ENCODE measurements around the gene AP4M1.
A peak's percentile ranks its signal among the peaks of the same experiment; 100 is the strongest.

AP4M1 gene

DNA sequence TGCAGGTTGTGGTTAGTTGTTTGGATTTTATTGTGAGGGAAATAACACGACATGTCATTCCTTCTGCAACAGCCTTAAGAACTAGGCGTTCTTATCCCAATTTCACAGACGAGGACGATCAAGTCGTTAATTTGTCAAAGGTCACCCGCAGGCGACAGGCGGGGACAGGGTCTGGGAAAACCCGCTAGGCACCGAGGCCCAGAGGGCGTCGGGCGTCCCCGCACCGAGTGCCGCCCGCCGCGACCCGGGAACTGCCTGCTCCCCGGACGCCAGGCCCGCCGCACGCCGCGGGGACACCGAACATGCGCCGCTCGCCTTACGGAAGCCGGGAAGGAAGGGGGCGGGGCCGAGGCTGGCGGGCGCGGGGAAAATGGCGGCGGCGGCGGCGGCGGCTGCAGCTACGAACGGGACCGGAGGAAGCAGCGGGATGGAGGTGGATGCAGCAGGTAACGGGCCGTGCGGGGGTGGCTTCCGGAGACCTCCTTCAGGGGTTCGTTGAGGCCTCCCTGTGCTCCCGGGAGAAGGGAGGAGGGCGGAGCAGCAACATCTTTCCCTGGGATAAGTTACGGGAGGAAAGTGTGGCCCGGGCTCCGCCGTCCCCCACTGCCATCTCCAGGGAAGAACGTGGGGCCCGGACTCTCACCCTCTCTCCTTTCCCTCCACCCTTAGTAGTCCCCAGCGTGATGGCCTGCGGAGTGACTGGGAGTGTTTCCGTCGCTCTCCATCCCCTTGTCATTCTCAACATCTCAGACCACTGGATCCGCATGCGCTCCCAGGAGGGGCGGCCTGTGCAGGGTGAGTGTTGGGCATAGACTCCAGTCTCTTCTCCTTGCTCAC lies 12.6 kb upstream of the AP4M1 start, which contains the start of gene COPS6:
TSS of gene COPS6 (plus strand) at position 349 of the 837 bp plus-strand sequence. CDS start at position 371, 22 bp downstream.
- H3K9ac ChIP-seq (ENCODE audit: low read length): peak within 1 kb of the TSS; percentile 57
- H3K27me3 ChIP-seq (ENCODE audit: control insufficient read depth, insufficient read depth, low read length): no peaks in the 10 kb centered on the region
- H3K4me3 ChIP-seq (ENCODE audit: low read length): peak within 1 kb of the TSS; percentile 99
- peaks cover 11% of the 10 kb centered on the region for H3K4me1 ChIP-seq (ENCODE audit: control insufficient read depth, insufficient read depth, low read length)
- peaks cover 31% of the 10 kb centered on the region for H3K36me3 ChIP-seq (ENCODE audit: control insufficient read depth, insufficient read depth, low read length)
- peak within 1 kb of the TSS; percentile 88 for H3K27ac ChIP-seq (ENCODE audit: low read depth, low read length)

- peak overlapping the region; percentile 57 for H3K9ac ChIP-seq (ENCODE audit: low read length)
- peaks cover 36% of the 10 kb centered on the region for H3K36me3 ChIP-seq (ENCODE audit: control insufficient read depth, insufficient read depth, low read length)
- no peaks in the 10 kb centered on the region for H3K27me3 ChIP-seq (ENCODE audit: control insufficient read depth, insufficient read depth, low read length)
- H3K4me3 ChIP-seq (ENCODE audit: low read length): peak overlapping the region; percentile 99
- peaks cover 11% of the 10 kb centered on the region for H3K4me1 ChIP-seq (ENCODE audit: control insufficient read depth, insufficient read depth, low read length)
- peak overlapping the region; percentile 88 for H3K27ac ChIP-seq (ENCODE audit: low read depth, low read length)
Measured at GRCh38 chr7:100089458-100090196, 11.8 kb upstream of the AP4M1 start.

DNA sequence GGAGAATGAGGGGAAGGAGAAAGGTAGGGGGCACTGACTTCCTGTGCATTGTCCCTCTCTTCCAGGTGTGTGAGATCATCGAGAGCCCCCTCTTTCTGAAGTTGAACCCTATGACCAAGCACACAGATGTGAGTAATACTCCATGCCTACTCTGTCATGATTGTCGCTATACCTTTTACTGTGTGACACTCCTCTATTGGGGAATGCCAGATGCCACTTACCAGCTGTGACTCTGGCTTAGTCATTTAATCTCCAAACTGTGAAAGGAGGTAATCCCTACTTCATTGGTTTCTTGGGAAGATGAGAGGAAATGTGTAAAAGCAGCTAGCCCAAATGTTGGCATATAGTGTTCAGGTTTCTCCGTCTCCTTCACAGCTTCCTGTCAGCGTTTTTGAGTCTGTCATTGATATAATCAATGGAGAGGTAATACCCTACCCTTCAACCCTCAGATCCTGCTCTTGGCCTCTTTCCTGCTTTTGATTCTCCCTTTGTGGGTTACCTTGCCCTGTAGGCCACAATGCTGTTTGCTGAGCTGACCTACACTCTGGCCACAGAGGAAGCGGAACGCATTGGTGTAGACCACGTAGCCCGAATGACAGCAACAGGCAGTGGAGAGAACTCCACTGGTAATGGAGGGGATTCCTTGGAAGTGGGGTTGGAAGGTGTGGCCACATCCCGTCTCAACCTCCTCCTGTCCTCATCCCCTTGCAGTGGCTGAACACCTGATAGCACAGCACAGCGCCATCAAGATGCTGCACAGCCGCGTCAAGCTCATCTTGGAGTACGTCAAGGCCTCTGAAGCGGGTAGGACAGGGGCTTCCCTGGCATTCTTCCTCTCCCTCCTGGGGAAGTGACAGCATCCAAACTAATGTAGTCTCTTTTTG lies 10.7 kb upstream of the AP4M1 start:
- peaks cover 11% of the 10 kb centered on the region for H3K4me1 ChIP-seq (ENCODE audit: control insufficient read depth, insufficient read depth, low read length)
- H3K36me3 ChIP-seq (ENCODE audit: control insufficient read depth, insufficient read depth, low read length): peaks cover 43% of the 10 kb centered on the region
- no peak overlapping the region for H3K27ac ChIP-seq (ENCODE audit: low read depth, low read length)
- no peak overlapping the region for H3K4me3 ChIP-seq (ENCODE audit: low read length)
- no peaks in the 10 kb centered on the region for H3K27me3 ChIP-seq (ENCODE audit: control insufficient read depth, insufficient read depth, low read length)
- no peak overlapping the region for H3K9ac ChIP-seq (ENCODE audit: low read length)

- Histone ChIP-seq H3K27ac (ENCODE audit: low read depth, low read length) (no peak overlapping the region), H3K36me3 (ENCODE audit: control insufficient read depth, insufficient read depth, low read length) (peaks cover 50% of the 10 kb centered on the region)
Measured at GRCh38 chr7:100091411-100092181, 9.8 kb upstream of the AP4M1 start.

DNA sequence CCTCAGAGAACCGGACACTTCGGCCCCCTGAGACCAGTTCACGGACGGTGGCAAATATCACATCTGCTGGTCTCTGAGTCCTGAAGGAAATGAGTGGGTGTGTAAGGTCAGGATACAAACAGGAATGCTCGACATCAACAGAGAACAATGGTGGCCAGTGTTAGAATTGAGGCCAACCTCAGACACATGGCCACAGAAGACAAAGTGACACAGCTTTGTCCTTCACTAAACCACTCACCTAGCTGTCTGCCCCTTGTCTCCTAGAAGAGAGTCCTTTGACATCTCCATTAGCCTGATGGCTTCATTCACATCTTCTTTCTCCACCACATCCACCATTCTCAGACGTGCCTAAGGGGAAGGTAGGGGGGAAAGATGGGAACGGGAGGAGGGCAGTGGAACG lies 8.4 kb upstream of the AP4M1 start:
- H3K27me3 ChIP-seq (ENCODE audit: control insufficient read depth, insufficient read depth, low read length): no peaks in the 10 kb centered on the region
- H3K27ac ChIP-seq (ENCODE audit: low read depth, low read length): no peak overlapping the region
- H3K4me3 ChIP-seq (ENCODE audit: low read length): no peak overlapping the region
- H3K4me1 ChIP-seq (ENCODE audit: control insufficient read depth, insufficient read depth, low read length): peaks cover 8% of the 10 kb centered on the region
- H3K9ac ChIP-seq (ENCODE audit: low read length): no peak overlapping the region
- peaks cover 61% of the 10 kb centered on the region for H3K36me3 ChIP-seq (ENCODE audit: control insufficient read depth, insufficient read depth, low read length)

More at GRCh38 chr7:100091411-100092181, 9.8 kb upstream of the AP4M1 start:
- no peak overlapping the region for H3K9ac ChIP-seq (ENCODE audit: low read length)
- H3K4me3 ChIP-seq (ENCODE audit: low read length): no peak overlapping the region
- no peaks in the 10 kb centered on the region for H3K27me3 ChIP-seq (ENCODE audit: control insufficient read depth, insufficient read depth, low read length)
- H3K4me1 ChIP-seq (ENCODE audit: control insufficient read depth, insufficient read depth, low read length): peaks cover 11% of the 10 kb centered on the region

DNA sequence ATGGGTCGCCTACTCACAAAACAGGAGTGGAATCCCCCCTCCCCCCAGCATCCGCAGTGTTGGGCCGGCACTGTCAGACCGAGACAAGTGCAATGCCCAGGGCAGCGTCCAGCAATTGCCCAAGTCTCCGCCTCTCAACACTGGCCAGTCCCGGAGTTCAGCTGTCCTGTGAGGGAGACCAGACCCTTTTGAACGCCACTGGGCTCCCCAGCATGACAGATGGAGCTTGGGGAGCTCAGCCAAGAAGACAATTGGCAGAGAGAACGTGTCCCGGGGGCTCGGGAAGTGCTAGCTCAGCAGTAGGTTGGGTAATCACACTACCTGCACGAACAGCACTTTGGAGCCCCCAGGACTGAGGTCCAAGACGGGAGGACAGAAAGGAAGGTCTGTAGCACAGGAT lies 7.9 kb upstream of the AP4M1 start:
- H3K27me3 ChIP-seq (ENCODE audit: control insufficient read depth, insufficient read depth, low read length): no peaks in the 10 kb centered on the region
- H3K36me3 ChIP-seq (ENCODE audit: control insufficient read depth, insufficient read depth, low read length): peaks cover 65% of the 10 kb centered on the region
- H3K4me1 ChIP-seq (ENCODE audit: control insufficient read depth, insufficient read depth, low read length): peaks cover 7% of the 10 kb centered on the region
- H3K27ac ChIP-seq (ENCODE audit: low read depth, low read length): no peak overlapping the region
- no peak overlapping the region for H3K9ac ChIP-seq (ENCODE audit: low read length)
- H3K4me3 ChIP-seq (ENCODE audit: low read length): no peak overlapping the region

DNA sequence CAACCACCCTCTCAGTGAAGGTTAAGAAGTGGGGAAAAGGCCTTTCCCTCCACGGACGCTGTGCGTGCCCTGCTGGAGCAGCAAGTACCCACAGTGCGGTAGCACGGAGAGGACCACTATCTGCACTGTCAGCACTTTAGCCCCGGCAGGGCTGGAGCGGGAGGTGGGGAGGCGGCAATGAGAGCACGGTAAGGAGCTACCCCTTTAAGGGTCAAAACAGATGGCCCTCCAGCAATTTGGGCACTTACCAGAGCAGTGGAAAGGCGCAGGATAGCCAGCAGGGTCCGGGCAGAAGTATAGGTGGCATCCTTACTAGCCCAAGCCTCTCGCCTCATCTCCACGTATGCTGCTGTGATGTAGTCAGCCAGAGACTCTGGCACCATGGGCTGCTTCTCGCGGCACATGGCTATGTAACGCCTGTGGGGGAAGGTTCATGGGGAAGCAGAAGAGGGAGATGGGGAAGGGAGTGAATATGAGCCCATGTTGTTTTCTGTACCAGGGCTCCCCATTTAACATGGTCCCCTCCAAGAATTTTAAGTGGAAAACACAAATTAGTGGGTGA lies 7.4 kb upstream of the AP4M1 start:
- peaks cover 7% of the 10 kb centered on the region for H3K4me1 ChIP-seq (ENCODE audit: control insufficient read depth, insufficient read depth, low read length)
- no peak overlapping the region for H3K27ac ChIP-seq (ENCODE audit: low read depth, low read length)
- H3K36me3 ChIP-seq (ENCODE audit: control insufficient read depth, insufficient read depth, low read length): peaks cover 69% of the 10 kb centered on the region
- no peak overlapping the region for H3K9ac ChIP-seq (ENCODE audit: low read length)
- H3K4me3 ChIP-seq (ENCODE audit: low read length): no peak overlapping the region
- no peaks in the 10 kb centered on the region for H3K27me3 ChIP-seq (ENCODE audit: control insufficient read depth, insufficient read depth, low read length)

DNA sequence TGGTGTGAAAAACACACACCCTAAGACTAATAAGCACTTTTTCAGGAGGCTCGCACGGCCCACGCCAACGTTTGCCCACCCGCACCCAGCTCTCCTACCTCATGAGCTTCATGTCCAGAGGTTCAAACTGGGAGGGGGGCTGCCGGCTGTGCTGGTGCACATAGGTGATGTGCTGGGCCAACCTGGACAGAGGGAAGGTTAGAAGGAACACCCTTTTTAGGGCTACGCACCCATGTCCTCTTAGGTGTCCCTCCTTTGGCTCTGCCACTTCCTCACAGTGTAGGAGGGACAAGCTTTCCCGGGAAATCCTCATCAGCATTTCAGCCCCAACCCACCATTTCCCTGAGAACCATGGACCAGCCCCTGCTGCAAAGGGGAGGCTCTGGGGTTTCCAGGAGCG lies 6.2 kb upstream of the AP4M1 start:
- Histone ChIP-seq H3K27me3 (ENCODE audit: control insufficient read depth, insufficient read depth, low read length) (no peaks in the 10 kb centered on the region), H3K36me3 (ENCODE audit: control insufficient read depth, insufficient read depth, low read length) (peaks cover 70% of the 10 kb centered on the region), H3K4me3 (ENCODE audit: low read length) (no peak overlapping the region), H3K27ac (ENCODE audit: low read depth, low read length) (no peak overlapping the region), H3K4me1 (ENCODE audit: control insufficient read depth, insufficient read depth, low read length) (peaks cover 7% of the 10 kb centered on the region), H3K9ac (ENCODE audit: low read length) (no peak overlapping the region)

DNA sequence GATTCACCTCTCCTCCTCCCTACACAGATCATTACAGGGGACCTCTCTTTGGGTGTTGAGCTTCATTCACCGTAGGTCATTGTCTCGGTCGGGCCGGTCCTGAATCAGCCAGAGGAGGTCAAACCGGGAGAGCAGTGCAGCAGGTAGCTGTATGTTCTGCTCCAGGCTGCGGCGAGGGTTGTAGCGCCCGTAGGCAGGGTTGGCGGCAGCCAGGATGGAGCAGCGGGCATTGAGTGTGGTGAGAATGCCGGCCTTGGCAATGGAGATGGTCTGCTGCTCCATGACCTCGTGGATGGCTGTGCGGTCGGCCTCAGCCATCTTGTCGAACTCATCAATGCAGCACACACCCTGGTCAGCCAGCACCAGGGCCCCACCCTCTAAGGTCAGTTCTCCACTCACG lies 5.7 kb upstream of the AP4M1 start:
- Histone ChIP-seq H3K27me3 (ENCODE audit: control insufficient read depth, insufficient read depth, low read length) (no peaks in the 10 kb centered on the region), H3K9ac (ENCODE audit: low read length) (no peak overlapping the region), H3K36me3 (ENCODE audit: control insufficient read depth, insufficient read depth, low read length) (peaks cover 66% of the 10 kb centered on the region), H3K4me3 (ENCODE audit: low read length) (no peak overlapping the region), H3K27ac (ENCODE audit: low read depth, low read length) (no peak overlapping the region), H3K4me1 (ENCODE audit: control insufficient read depth, insufficient read depth, low read length) (peaks cover 7% of the 10 kb centered on the region)

- Histone ChIP-seq H3K36me3 (ENCODE audit: control insufficient read depth, insufficient read depth, low read length) (peaks cover 45% of the 10 kb centered on the region), H3K27ac (ENCODE audit: low read depth, low read length) (no peak overlapping the region), H3K4me3 (ENCODE audit: low read length) (no peak overlapping the region), H3K27me3 (ENCODE audit: control insufficient read depth, insufficient read depth, low read length) (no peaks in the 10 kb centered on the region), H3K9ac (ENCODE audit: low read length) (no peak overlapping the region), H3K4me1 (ENCODE audit: control insufficient read depth, insufficient read depth, low read length) (peaks cover 7% of the 10 kb centered on the region)
Measured at GRCh38 chr7:100098913-100099312, 2.5 kb upstream of the AP4M1 start.

- H3K9ac ChIP-seq (ENCODE audit: low read length): no peak overlapping the region
- H3K27me3 ChIP-seq (ENCODE audit: control insufficient read depth, insufficient read depth, low read length): no peaks in the 10 kb centered on the region
- peak overlapping the region; percentile 81 for H3K4me3 ChIP-seq (ENCODE audit: low read length)
- H3K27ac ChIP-seq (ENCODE audit: low read depth, low read length): no peak overlapping the region
- peaks cover 7% of the 10 kb centered on the region for H3K4me1 ChIP-seq (ENCODE audit: control insufficient read depth, insufficient read depth, low read length)
- peaks cover 41% of the 10 kb centered on the region for H3K36me3 ChIP-seq (ENCODE audit: control insufficient read depth, insufficient read depth, low read length)
Measured at GRCh38 chr7:100099452-100099851, 2.0 kb upstream of the AP4M1 start.
